Erythroblast (primary cell): ENCODE measurements around the gene CRP.

Source experiments
- GATA1 ChIP-seq: IDR thresholded peaks from 2 replicates; pipeline ENCODE4 v1.6.1; 2011; ENCODE audit warnings: low read depth, mild to moderate bottlenecking, control low read depth, low read length, moderate library complexity
- POLR2A ChIP-seq: IDR thresholded peaks from 2 replicates; pipeline ENCODE4 v1.6.1; 2011; ENCODE audit warnings: mild to moderate bottlenecking, low read length

- TF ChIP-seq POLR2A = no peak
- TF ChIP-seq GATA1 = no peak
Measured at GRCh38 chr1:159756397-159756796, 42.0 kb upstream of the CRP start.
